IPS-15b (cell line): ENCODE measurements around the gene HPSE2.

Source experiments
- H3K27me3 ChIP-seq: one replicate; pipeline ENCODE4 v1.6.1; 2013; ENCODE audit warnings: low read length; ENCODE audit not compliant: control insufficient read depth, insufficient read depth
- H3K36me3 ChIP-seq: one replicate; pipeline ENCODE4 v1.6.1; 2013; ENCODE audit warnings: low read length; ENCODE audit not compliant: control insufficient read depth, insufficient read depth
- H3K4me1 ChIP-seq: one replicate; pipeline ENCODE4 v1.6.1; 2013; ENCODE audit warnings: mild to moderate bottlenecking, low read length; ENCODE audit not compliant: control insufficient read depth, insufficient read depth
- H3K4me3 ChIP-seq: one replicate; pipeline ENCODE4 v1.5.1; 2013; ENCODE audit warnings: low read depth, low read length
- H3K9ac ChIP-seq: one replicate; pipeline ENCODE4 v1.6.1; 2013; ENCODE audit warnings: low read depth, mild to moderate bottlenecking, low read length
- H3K9me3 ChIP-seq: one replicate; pipeline ENCODE4 v1.6.1; 2013; ENCODE audit warnings: mild to moderate bottlenecking, low read length; ENCODE audit not compliant: control insufficient read depth, insufficient read depth

Gene HPSE2

DNA sequence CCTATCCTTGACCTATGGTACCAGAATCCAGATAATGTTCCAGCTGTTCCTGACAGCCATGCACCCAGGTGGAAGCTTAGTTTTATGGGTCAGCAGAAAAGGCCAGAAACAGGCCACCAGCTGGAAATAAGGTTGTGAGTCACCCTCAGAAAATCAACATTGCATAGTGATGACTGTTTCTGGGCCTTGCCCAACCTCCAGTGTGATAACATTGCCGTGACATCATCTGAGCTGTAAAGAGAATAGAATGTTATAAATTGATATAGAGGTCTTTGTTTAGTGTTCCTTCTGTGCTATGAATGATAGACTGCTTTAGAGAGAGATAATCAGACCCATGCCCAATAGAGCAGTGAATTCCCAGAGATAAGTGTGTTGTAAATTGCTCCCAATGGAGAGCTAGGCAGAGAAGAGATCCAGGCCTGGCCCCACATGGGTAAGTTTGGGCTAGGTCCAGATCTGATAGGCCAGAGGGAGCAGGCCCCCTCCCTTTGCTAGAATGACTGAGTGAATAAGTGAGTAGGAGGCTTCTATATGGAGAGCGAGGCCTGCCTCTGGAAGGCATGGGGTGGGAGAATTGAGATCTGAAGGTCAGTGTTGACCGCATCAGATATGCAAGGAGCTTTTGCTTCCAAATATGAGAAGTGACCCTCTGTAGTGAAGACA lies 774.7 kb downstream of the HPSE2 start:
- Histone ChIP-seq H3K27me3 (peaks cover 2% of the 10 kb centered on the region), H3K9me3 (no peaks in the 10 kb centered on the region), H3K36me3 (no peaks in the 10 kb centered on the region), H3K4me1 (peaks cover 13% of the 10 kb centered on the region), H3K9ac (no peak overlapping the region), H3K4me3 (no peak overlapping the region)

GRCh38 chr10:98458809-98459784 lies 776.6 kb downstream of the HPSE2 start:
- H3K36me3 ChIP-seq: no peaks in the 10 kb centered on the region
- H3K9ac ChIP-seq: no peak overlapping the region
- H3K9me3 ChIP-seq: no peaks in the 10 kb centered on the region
- H3K4me1 ChIP-seq: peaks cover 21% of the 10 kb centered on the region
- H3K27me3 ChIP-seq: peaks cover 2% of the 10 kb centered on the region
- H3K4me3 ChIP-seq: no peak overlapping the region

- H3K36me3 ChIP-seq: no peaks in the 10 kb centered on the region
- H3K9ac ChIP-seq: no peak overlapping the region
- H3K4me3 ChIP-seq: peak overlapping the region; percentile 8
- peaks cover 2% of the 10 kb centered on the region for H3K27me3 ChIP-seq
- H3K4me1 ChIP-seq: peaks cover 21% of the 10 kb centered on the region
- no peaks in the 10 kb centered on the region for H3K9me3 ChIP-seq
Observed at GRCh38 chr10:98457721-98458120, 777.9 kb downstream of the HPSE2 start.

GRCh38 chr10:98456686-98457482 lies 778.8 kb downstream of the HPSE2 start:
- peaks cover 21% of the 10 kb centered on the region for H3K4me1 ChIP-seq
- no peak overlapping the region for H3K9ac ChIP-seq
- no peaks in the 10 kb centered on the region for H3K9me3 ChIP-seq
- H3K27me3 ChIP-seq: peaks cover 2% of the 10 kb centered on the region
- no peaks in the 10 kb centered on the region for H3K36me3 ChIP-seq
- H3K4me3 ChIP-seq: no peak overlapping the region

- Histone ChIP-seq H3K4me3 (no peak overlapping the region), H3K4me1 (peaks cover 21% of the 10 kb centered on the region), H3K27me3 (peaks cover 2% of the 10 kb centered on the region), H3K9ac (no peak overlapping the region), H3K9me3 (no peaks in the 10 kb centered on the region), H3K36me3 (no peaks in the 10 kb centered on the region)
Observed at GRCh38 chr10:98456043-98456570, 779.5 kb downstream of the HPSE2 start.

DNA sequence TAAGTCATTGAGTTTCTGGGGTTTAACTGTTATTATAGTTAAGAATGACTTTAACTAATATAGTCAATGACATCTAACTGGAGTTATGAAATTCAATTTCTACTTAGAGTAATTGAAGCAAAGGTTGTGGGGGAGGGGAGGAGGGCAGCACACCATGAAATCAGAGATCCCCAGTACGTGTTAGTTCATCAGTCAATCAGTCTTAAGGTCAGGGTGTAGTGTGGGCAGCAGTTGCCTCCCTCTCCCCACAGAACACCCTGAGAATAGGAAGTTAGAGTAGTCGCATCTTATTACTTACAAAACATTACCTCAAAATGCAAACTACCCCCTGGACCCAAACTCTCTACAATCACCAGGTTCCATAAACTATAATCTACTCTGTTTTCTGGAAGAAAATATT lies 781.9 kb downstream of the HPSE2 start:
- Histone ChIP-seq H3K9ac (no peak overlapping the region), H3K9me3 (no peaks in the 10 kb centered on the region), H3K4me3 (no peak overlapping the region), H3K27me3 (no peaks in the 10 kb centered on the region), H3K4me1 (peaks cover 21% of the 10 kb centered on the region), H3K36me3 (no peaks in the 10 kb centered on the region)

GRCh38 chr10:98450618-98451017 lies 785.0 kb downstream of the HPSE2 start:
- Histone ChIP-seq H3K36me3 (no peaks in the 10 kb centered on the region), H3K4me3 (no peak overlapping the region), H3K9ac (no peak overlapping the region), H3K9me3 (no peaks in the 10 kb centered on the region), H3K27me3 (no peaks in the 10 kb centered on the region), H3K4me1 (peaks cover 7% of the 10 kb centered on the region)

DNA sequence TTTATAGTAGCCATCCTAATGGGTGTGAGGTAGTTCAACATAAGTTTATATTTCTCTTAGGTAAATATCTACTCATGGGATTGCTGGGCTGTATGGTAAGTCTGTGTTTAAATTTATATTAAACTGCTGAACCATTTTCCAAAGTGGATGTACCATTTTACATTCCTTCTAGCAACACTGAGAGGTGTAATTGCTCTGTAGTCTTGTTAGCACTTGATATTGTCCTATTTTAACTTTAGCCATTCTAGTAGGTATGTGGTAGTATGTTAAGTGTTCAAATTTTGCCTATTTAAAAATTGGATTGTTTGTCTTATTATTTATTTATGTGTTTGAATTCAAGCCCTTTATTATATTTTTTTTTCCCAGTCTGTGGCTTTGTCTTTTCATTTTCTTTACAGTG lies 786.4 kb downstream of the HPSE2 start:
- Histone ChIP-seq H3K4me1 (peaks cover 5% of the 10 kb centered on the region), H3K9me3 (no peaks in the 10 kb centered on the region), H3K9ac (no peak overlapping the region), H3K27me3 (no peaks in the 10 kb centered on the region), H3K4me3 (no peak overlapping the region), H3K36me3 (peaks cover 8% of the 10 kb centered on the region)

- no peaks in the 10 kb centered on the region for H3K9me3 ChIP-seq
- H3K27me3 ChIP-seq: no peaks in the 10 kb centered on the region
- peaks cover 19% of the 10 kb centered on the region for H3K36me3 ChIP-seq
- peak within 1 kb of the TSS; percentile 79 for H3K9ac ChIP-seq
- H3K4me1 ChIP-seq: peaks cover 3% of the 10 kb centered on the region
- H3K4me3 ChIP-seq: peak within 1 kb of the TSS; percentile 69
Observed at GRCh38 chr10:98446661-98447221, 788.9 kb downstream of the HPSE2 start, which contains the start of gene HPS1. TSS of gene HPS1 (minus strand) at chr10:98446935. CDS start at chr10:98443240, 3,695 bp downstream.

DNA sequence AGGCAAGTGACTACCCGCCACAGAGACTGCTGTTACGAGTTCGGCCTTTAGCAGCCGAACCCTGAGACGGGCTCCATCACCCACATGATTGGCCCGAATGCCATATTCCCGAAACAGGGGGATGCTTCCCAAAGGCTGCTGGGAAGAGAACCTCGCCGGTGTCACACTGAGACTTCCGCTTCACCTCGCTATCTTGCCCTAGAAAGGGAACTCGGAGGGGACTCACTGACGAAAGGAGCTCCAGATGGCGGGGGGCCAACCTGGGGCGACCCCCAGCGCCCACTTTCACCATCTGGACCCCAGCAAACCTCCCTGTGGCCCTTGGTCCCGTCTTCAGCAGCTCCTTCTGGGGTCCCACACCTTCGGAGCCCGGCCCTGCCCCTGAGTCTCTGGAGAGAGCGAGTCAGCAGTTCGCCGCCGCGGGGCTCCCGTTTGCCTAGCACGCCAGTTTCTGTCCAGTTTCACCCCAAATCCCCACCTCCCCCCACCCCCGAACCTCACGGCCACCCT lies 789.4 kb downstream of the HPSE2 start:
- Histone ChIP-seq H3K9me3 (no peaks in the 10 kb centered on the region), H3K4me1 (peaks cover 3% of the 10 kb centered on the region), H3K27me3 (no peaks in the 10 kb centered on the region), H3K9ac (peak overlapping the region; percentile 79), H3K4me3 (peak overlapping the region; percentile 69), H3K36me3 (peaks cover 19% of the 10 kb centered on the region)
